ENCODE data around the gene FADS3.

DNA sequence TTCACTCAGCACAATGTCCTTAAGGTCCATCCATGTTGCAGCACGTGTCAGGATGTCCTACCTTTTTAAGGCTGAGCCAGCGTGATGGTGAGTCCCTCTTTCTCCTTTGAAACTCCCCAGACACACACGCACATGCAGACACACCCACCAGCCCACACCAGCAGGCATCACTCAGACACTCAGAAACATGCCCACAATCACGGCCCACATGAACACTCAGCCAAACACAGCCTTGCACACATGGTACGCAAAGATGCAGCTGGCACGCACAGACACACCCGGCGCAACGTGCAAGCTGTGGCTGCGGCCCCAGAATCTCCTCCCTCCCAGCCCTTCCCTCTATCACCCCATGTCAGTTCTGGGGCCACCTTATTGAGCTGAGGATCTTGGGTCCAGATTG, 8.0 kb downstream of the FADS3 start:
- TF ChIP-seq, protein P1, sequence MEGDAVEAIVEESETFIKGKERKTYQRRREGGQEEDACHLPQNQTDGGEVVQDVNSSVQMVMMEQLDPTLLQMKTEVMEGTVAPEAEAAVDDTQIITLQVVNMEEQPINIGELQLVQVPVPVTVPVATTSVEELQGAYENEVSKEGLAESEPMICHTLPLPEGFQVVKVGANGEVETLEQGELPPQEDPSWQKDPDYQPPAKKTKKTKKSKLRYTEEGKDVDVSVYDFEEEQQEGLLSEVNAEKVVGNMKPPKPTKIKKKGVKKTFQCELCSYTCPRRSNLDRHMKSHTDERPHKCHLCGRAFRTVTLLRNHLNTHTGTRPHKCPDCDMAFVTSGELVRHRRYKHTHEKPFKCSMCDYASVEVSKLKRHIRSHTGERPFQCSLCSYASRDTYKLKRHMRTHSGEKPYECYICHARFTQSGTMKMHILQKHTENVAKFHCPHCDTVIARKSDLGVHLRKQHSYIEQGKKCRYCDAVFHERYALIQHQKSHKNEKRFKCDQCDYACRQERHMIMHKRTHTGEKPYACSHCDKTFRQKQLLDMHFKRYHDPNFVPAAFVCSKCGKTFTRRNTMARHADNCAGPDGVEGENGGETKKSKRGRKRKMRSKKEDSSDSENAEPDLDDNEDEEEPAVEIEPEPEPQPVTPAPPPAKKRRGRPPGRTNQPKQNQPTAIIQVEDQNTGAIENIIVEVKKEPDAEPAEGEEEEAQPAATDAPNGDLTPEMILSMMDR (IDR thresholded peaks at IDR 0.05), result no peak
- TF ChIP-seq EZH2 (IDR thresholded peaks at IDR 0.05), result no peak
- no peak for TF ChIP-seq EZH2phosphoT487 (IDR thresholded peaks at IDR 0.05)
